Smooth muscle cell (in vitro differentiated cells): ENCODE data around the gene EPO. TPM values are rescaled to one million over a fixed set of nuclear protein-coding genes. Genes with fewer than 3 reads are reported as not detected.

Source experiments
- DNase-seq: peaks from one replicate; lab custom pipeline; 2025; ENCODE audit not compliant: unreplicated experiment; lab: John Stamatoyannopoulos, UW
- H2AFZ ChIP-seq: fragments of 200-600 bp; sonication (generic); 2 replicates; pipeline ENCODE4 v1.6.0; 2016; ENCODE audit warnings: antibody characterized with exemption, low read depth, mild to moderate bottlenecking
- H3F3A ChIP-seq: fragments of 200-600 bp; sonication (generic); 2 replicates; pipeline ENCODE4 v1.6.0; 2017; ENCODE audit warnings: antibody characterized with exemption, low read depth
- H3K27ac ChIP-seq: fragments of 200-600 bp; sonication (generic); 2 replicates; pipeline ENCODE4 v1.5.1; 2016; ENCODE audit warnings: low read depth, mild to moderate bottlenecking
- H3K27me3 ChIP-seq: fragments of 200-600 bp; sonication (generic); 2 replicates; pipeline ENCODE4 v1.6.1; 2016; ENCODE audit warnings: low read depth, mild to moderate bottlenecking
- H3K36me3 ChIP-seq: fragments of 200-600 bp; sonication (generic); 2 replicates; pipeline ENCODE4 v1.5.1; 2016; ENCODE audit warnings: low read depth
- H3K4me1 ChIP-seq: fragments of 200-600 bp; sonication (generic); 2 replicates; pipeline ENCODE4 v1.5.1; 2016; ENCODE audit warnings: low read depth
- H3K4me2 ChIP-seq: fragments of 200-600 bp; sonication (generic); 2 replicates; pipeline ENCODE4 v1.6.0; 2016; ENCODE audit warnings: mild to moderate bottlenecking
- H3K4me3 ChIP-seq: fragments of 200-600 bp; sonication (generic); 2 replicates; pipeline ENCODE4 v1.5.1; 2016; ENCODE audit warnings: mild to moderate bottlenecking
- H3K79me2 ChIP-seq: fragments of 200-600 bp; sonication (generic); 2 replicates; pipeline ENCODE4 v1.6.0; 2016; ENCODE audit warnings: low read depth, mild to moderate bottlenecking
- H3K9ac ChIP-seq: fragments of 200-600 bp; sonication (generic); 2 replicates; pipeline ENCODE4 v1.6.0; 2016; ENCODE audit warnings: low read depth
- H3K9me3 ChIP-seq: fragments of 200-600 bp; sonication (generic); replicated peaks from 2 replicates; pipeline ENCODE4 v1.5.1; 2016; ENCODE audit warnings: low read depth
- H4K20me1 ChIP-seq: fragments of 200-600 bp; sonication (generic); 2 replicates; pipeline ENCODE4 v1.6.0; 2016; ENCODE audit warnings: low read depth
- CTCF ChIP-seq: fragments of 200-600 bp; sonication (generic); IDR thresholded peaks from 2 replicates; pipeline ENCODE4 v1.5.1; 2017; ENCODE audit warnings: borderline replicate concordance, mild to moderate bottlenecking, antibody characterized with exemption; ENCODE audit not compliant: insufficient read depth, poor library complexity, severe bottlenecking
- WGBS: methylation state at CpG from one replicate; pipeline ENCODE4 v1.1.7; 2016; ENCODE audit warnings: low lambda C conversion rate; 5-methylcytosine and 5-hydroxymethylcytosine counted together
- polyA plus RNA-seq: library from polyadenylated mRNA; unstranded; fragments of >200 nt; fragmentation: Nextera tagmentation; extraction: Ambion mirVana; gene quantifications from 2 replicates; pipeline ENCODE4 v1.2.1, GENCODE V29; 2016
- total RNA-seq: library from RNA; depleted of rRNA; stranded (reverse); fragments of >200 nt; gene quantifications from 2 replicates; pipeline ENCODE4 v1.2.3, GENCODE V29; 2014

EPO gene
- total and polyA plus RNA-seq, 2 experiments from 2014 or later = not detected

- H3K79me2 ChIP-seq = no peaks in the 10 kb centered on the region
- no peaks in the 10 kb centered on the region for H3K4me1 ChIP-seq
- TF ChIP-seq CTCF = no peak
- no peaks in the 10 kb centered on the region for H3K9me3 ChIP-seq
- H3K4me2 ChIP-seq = no peak overlapping the region
- H3K9ac ChIP-seq = no peak overlapping the region
- no peaks in the 10 kb centered on the region for H3K36me3 ChIP-seq
- no peaks in the 10 kb centered on the region for H4K20me1 ChIP-seq
- no peak overlapping the region for H3K27ac ChIP-seq
- WGBS = 89% methylated on average over 11 of the region's 11 CpGs
- H3K27me3 ChIP-seq = peaks cover 6% of the 10 kb centered on the region
- no peak overlapping the region for H3K4me3 ChIP-seq
- DNase-seq = no peak
- no peaks in the 10 kb centered on the region for H3F3A ChIP-seq
- no peak overlapping the region for H2AFZ ChIP-seq
Measured at GRCh38 chr7:100731937-100732636, 11.8 kb downstream of the EPO start.

GRCh38 chr7:100735730-100736129, 15.5 kb downstream of the EPO start:
- WGBS = 87% methylated on average over 7 of the region's 7 CpGs
- H3K4me3 ChIP-seq = no peak overlapping the region
- H3F3A ChIP-seq = no peaks in the 10 kb centered on the region
- H3K4me1 ChIP-seq = no peaks in the 10 kb centered on the region
- H4K20me1 ChIP-seq = no peaks in the 10 kb centered on the region
- no peak overlapping the region for H3K4me2 ChIP-seq
- no peaks in the 10 kb centered on the region for H3K36me3 ChIP-seq
- no peaks in the 10 kb centered on the region for H3K9me3 ChIP-seq
- H3K27me3 ChIP-seq = no peaks in the 10 kb centered on the region
- no peak for DNase-seq
- no peak overlapping the region for H3K9ac ChIP-seq
- TF ChIP-seq CTCF = no peak
- no peak overlapping the region for H3K27ac ChIP-seq
- H2AFZ ChIP-seq = no peak overlapping the region
- H3K79me2 ChIP-seq = no peaks in the 10 kb centered on the region

DNA sequence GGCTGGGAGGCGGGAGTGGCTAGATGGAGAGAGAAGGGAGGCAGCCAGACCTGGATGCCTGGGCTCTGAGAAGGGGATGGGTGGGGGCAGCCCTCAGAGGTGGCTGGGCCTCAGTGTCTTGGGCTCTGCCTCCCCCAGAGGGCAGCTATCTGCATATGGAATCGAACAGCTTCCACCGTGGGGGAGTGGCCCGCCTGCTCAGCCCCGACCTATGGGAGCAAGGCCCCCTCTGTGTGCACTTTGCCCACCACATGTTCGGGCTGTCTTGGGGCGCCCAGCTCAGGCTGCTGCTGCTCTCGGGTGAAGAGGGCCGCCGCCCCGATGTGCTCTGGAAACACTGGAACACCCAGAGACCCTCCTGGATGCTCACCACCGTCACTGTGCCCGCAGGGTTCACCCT, 16.4 kb downstream of the EPO start:
- H4K20me1 ChIP-seq = no peaks in the 10 kb centered on the region
- H3F3A ChIP-seq = no peaks in the 10 kb centered on the region
- no peak overlapping the region for H2AFZ ChIP-seq
- H3K9me3 ChIP-seq = no peaks in the 10 kb centered on the region
- H3K4me1 ChIP-seq = no peaks in the 10 kb centered on the region
- WGBS = 88% methylated on average over 13 of the region's 13 CpGs
- no peaks in the 10 kb centered on the region for H3K27me3 ChIP-seq
- no peaks in the 10 kb centered on the region for H3K79me2 ChIP-seq
- no peak for TF ChIP-seq CTCF
- H3K27ac ChIP-seq = no peak overlapping the region
- DNase-seq = no peak
- H3K36me3 ChIP-seq = no peaks in the 10 kb centered on the region
- no peak overlapping the region for H3K9ac ChIP-seq
- no peak overlapping the region for H3K4me3 ChIP-seq
- H3K4me2 ChIP-seq = no peak overlapping the region

DNA sequence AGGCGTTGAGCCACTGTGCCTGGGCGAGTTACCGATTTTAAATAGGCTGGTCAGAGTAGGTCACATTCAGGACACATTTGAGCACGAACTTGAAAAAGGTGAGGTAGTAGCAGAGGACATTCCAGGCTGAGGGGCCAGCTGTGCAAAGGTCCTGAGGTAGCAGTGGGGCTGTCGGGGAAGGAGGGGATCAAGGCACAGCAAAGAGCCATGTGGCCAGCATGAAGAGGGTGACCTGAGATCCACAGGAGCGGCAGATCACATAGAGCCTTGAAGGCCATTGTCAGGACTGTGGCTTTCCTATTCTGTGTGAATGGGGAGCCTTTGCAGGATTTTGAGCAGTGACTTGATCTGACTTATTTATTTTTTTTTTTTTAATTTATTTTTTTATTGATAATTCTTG, 19.7 kb downstream of the EPO start:
- H3K4me2 ChIP-seq = no peak overlapping the region
- WGBS = 89% methylated on average over 6 of the region's 6 CpGs
- H3K9ac ChIP-seq = no peak overlapping the region
- H3K4me3 ChIP-seq = no peak overlapping the region
- no peak overlapping the region for H3K27ac ChIP-seq
- H4K20me1 ChIP-seq = no peaks in the 10 kb centered on the region
- H3F3A ChIP-seq = no peaks in the 10 kb centered on the region
- no peak for DNase-seq
- H3K36me3 ChIP-seq = no peaks in the 10 kb centered on the region
- no peaks in the 10 kb centered on the region for H3K4me1 ChIP-seq
- H3K79me2 ChIP-seq = no peaks in the 10 kb centered on the region
- TF ChIP-seq CTCF = no peak
- no peak overlapping the region for H2AFZ ChIP-seq
- H3K27me3 ChIP-seq = no peaks in the 10 kb centered on the region
- no peaks in the 10 kb centered on the region for H3K9me3 ChIP-seq
